WTC11 (cell line): ENCODE data around the gene NKX6-2. TPM values are rescaled to one million over a fixed set of nuclear protein-coding genes. Genes with fewer than 3 reads are reported as not detected.

Source experiments
- ATAC-seq: fragments of 200-7000 bp; cut with Tn5 transposase; 2 replicates; pipeline ENCODE4 v1.10.0; 2021; ENCODE audit warnings: mild to moderate bottlenecking, moderate library complexity
- CTCF ChIA-PET: fragments of 300-600 bp; sonication (Branson Sonifier 250); formaldehyde crosslinking; loops from one replicate; lab custom pipeline; 2021; ENCODE audit warnings: antibody characterized with exemption; lab: Charles Lee
- POLR2A ChIA-PET: fragments of 350-600 bp; sonication (Branson Sonifier 250); formaldehyde crosslinking; loops from one replicate; lab custom pipeline; 2021; ENCODE audit warnings: antibody characterized with exemption; lab: Charles Lee
- DNase-seq: peaks from one replicate; pipeline ENCODE4 v3.0.0; 2021; ENCODE audit warnings: low spot score
- H3K27ac Mint-ChIP-seq: 2 replicates; pipeline ENCODE4 v1.8.0; 2021; ENCODE audit warnings: mixed read lengths
- H3K27me3 Mint-ChIP-seq: 2 replicates; pipeline ENCODE4 v1.8.0; 2021; ENCODE audit warnings: low read depth, mild to moderate bottlenecking, moderate library complexity, mixed read lengths
- H3K36me3 Mint-ChIP-seq: 2 replicates; pipeline ENCODE4 v1.8.0; 2021; ENCODE audit warnings: mixed read lengths
- H3K4me1 Mint-ChIP-seq: 2 replicates; pipeline ENCODE4 v1.8.0; 2022; ENCODE audit warnings: mixed read lengths
- H3K4me3 Mint-ChIP-seq: 2 replicates; pipeline ENCODE4 v1.8.0; 2021; ENCODE audit warnings: mild to moderate bottlenecking, moderate library complexity, mixed read lengths
- H3K9me3 Mint-ChIP-seq: 2 replicates; pipeline ENCODE4 v1.8.0; 2021; ENCODE audit warnings: mixed read lengths
- AFF4 ChIP-seq: sonication (generic); formaldehyde crosslinking; IDR thresholded peaks from 2 replicates; pipeline ENCODE4 v1.8.1; 2023; ENCODE audit warnings: mild to moderate bottlenecking, missing genetic modification reagents, borderline replicate concordance
- CREB1 ChIP-seq: sonication (generic); formaldehyde crosslinking; IDR thresholded peaks from 2 replicates; pipeline ENCODE4 v1.8.0; 2023; ENCODE audit warnings: mild to moderate bottlenecking, missing genetic modification reagents
- CREM ChIP-seq: sonication (generic); formaldehyde crosslinking; IDR thresholded peaks from 2 replicates; pipeline ENCODE4 v1.8.1; 2022; ENCODE audit warnings: mild to moderate bottlenecking, missing genetic modification reagents, moderate library complexity
- ESRRA ChIP-seq: sonication (generic); formaldehyde crosslinking; IDR thresholded peaks from 2 replicates; pipeline ENCODE4 v1.8.1; 2022; ENCODE audit warnings: mild to moderate bottlenecking, missing genetic modification reagents, borderline replicate concordance
- FOXJ3 ChIP-seq: sonication (generic); formaldehyde crosslinking; IDR thresholded peaks from 2 replicates; pipeline ENCODE4 v1.9.0; 2021; ENCODE audit warnings: missing genetic modification reagents, mild to moderate bottlenecking, borderline replicate concordance
- HMGA2 ChIP-seq: fragments of 250-450 bp; sonication (Bioruptor Pico); IDR thresholded peaks from 2 replicates; pipeline ENCODE4 v1.4.0; 2021; ENCODE audit warnings: mild to moderate bottlenecking, moderate library complexity
- NR1H2 ChIP-seq: sonication (generic); formaldehyde crosslinking; IDR thresholded peaks from 2 replicates; pipeline ENCODE4 v1.9.0; 2021; ENCODE audit warnings: mild to moderate bottlenecking, moderate library complexity, missing genetic modification reagents
- NR2C2 ChIP-seq: sonication (generic); formaldehyde crosslinking; IDR thresholded peaks from 2 replicates; pipeline ENCODE4 v1.8.0; 2022; ENCODE audit warnings: mild to moderate bottlenecking, missing genetic modification reagents
- PRDM15 ChIP-seq: sonication (generic); formaldehyde crosslinking; IDR thresholded peaks from 2 replicates; pipeline ENCODE4 v1.8.0; 2022; ENCODE audit warnings: missing genetic modification reagents
- USF2 ChIP-seq: sonication (generic); formaldehyde crosslinking; IDR thresholded peaks from 2 replicates; pipeline ENCODE4 v1.8.1; 2023; ENCODE audit warnings: mild to moderate bottlenecking, missing genetic modification reagents, moderate library complexity
- ZNF219 ChIP-seq: sonication (generic); formaldehyde crosslinking; IDR thresholded peaks from 2 replicates; pipeline ENCODE4 v1.8.0; 2023; ENCODE audit warnings: missing genetic modification reagents, mild to moderate bottlenecking, borderline replicate concordance
- ZNF416 ChIP-seq: fragments of 250-450 bp; sonication (Bioruptor Pico); IDR thresholded peaks from 2 replicates; pipeline ENCODE4 v1.9.0; 2021; ENCODE audit warnings: mild to moderate bottlenecking, inconsistent platforms
- ZSCAN18 ChIP-seq: fragments of 250-450 bp; sonication (Bioruptor Pico); IDR thresholded peaks from 2 replicates; pipeline ENCODE4 v2.1.2; 2022; ENCODE audit warnings: mild to moderate bottlenecking, moderate library complexity
- total RNA-seq: library from RNA; stranded (reverse); gene quantifications from 3 replicates; pipeline ENCODE4 v1.2.3, GENCODE V29; 2021
- TF ChIP-seq, protein P1 (sequence below): sonication (generic); formaldehyde crosslinking; IDR thresholded peaks from 2 replicates; pipeline ENCODE4 v1.8.0; 2022; ENCODE audit warnings: mild to moderate bottlenecking, missing genetic modification reagents
- TF ChIP-seq, protein P2 (sequence below): sonication (generic); formaldehyde crosslinking; IDR thresholded peaks from 2 replicates; pipeline ENCODE4 v1.8.1; 2023; ENCODE audit warnings: mild to moderate bottlenecking, moderate library complexity, missing genetic modification reagents
- TF ChIP-seq, protein P3 (sequence below): fragments of 250-450 bp; sonication (Bioruptor Pico); IDR thresholded peaks from 2 replicates; pipeline ENCODE4 v1.9.0; 2021; ENCODE audit warnings: mild to moderate bottlenecking
- TF ChIP-seq, protein P4 (sequence below): sonication (generic); formaldehyde crosslinking; IDR thresholded peaks from 2 replicates; pipeline ENCODE4 v1.8.0; 2022; ENCODE audit warnings: mild to moderate bottlenecking, missing genetic modification reagents
- TF ChIP-seq, protein P5 (sequence below): sonication (generic); formaldehyde crosslinking; conservative IDR thresholded peaks from 2 replicates; pipeline ENCODE4 v1.8.1; 2023; ENCODE audit warnings: mild to moderate bottlenecking, low read depth, missing genetic modification reagents, moderate library complexity

Gene NKX6-2
- total RNA-seq, 1 experiment from 2014 or later, result 0.15 TPM

DNA sequence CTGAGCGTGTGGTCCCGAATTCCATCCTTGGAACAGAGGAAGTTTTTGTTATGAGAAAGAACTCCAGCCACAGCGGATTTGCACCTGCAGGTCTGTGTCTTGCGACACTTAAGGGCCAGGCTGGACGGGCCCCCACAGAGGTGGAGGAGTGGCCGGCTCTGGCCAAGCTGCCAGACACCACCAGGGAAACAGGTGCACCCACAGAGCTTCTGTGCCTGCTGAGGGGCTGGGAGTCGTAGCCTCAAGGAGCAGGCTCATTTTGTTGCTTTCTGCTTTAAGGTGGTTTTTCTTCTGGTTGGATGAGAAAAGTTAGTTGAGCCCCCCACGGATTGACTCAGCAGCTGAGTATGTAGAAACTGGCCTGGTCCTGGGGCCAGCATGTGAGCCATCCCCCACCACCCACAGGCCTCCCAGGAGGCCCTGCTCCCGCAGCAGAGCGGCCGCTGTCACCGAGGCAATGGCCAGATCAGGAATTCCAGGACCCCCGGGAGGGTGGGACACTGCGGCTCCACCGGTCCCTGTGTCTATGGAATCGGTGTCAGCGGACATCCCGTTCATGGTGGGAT, 41.9 kb downstream of the NKX6-2 start:
- peak overlapping the region; percentile 91; the same call in 1 of the 2 replicates for H3K27ac Mint-ChIP-seq
- CTCF ChIA-PET, result no interaction called here
- no peak for ATAC-seq

More for the DNA sequence above, 41.9 kb downstream of the NKX6-2 start:
- peaks cover 24% of the 10 kb centered on the region for H3K4me1 Mint-ChIP-seq
- no peaks in the 10 kb centered on the region for H3K9me3 Mint-ChIP-seq
- no peaks in the 10 kb centered on the region for H3K27me3 Mint-ChIP-seq
- POLR2A ChIA-PET, result no interaction called here
- TF ChIP-seq ZNF416 (CRISPR knock-in tag), result no peak
- TF ChIP-seq, protein P1, sequence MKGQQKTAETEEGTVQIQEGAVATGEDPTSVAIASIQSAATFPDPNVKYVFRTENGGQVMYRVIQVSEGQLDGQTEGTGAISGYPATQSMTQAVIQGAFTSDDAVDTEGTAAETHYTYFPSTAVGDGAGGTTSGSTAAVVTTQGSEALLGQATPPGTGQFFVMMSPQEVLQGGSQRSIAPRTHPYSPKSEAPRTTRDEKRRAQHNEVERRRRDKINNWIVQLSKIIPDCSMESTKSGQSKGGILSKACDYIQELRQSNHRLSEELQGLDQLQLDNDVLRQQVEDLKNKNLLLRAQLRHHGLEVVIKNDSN (CRISPR knock-in tag), result no peak
- TF ChIP-seq ESRRA (CRISPR knock-in tag), result no peak
- no peak for TF ChIP-seq PRDM15 (CRISPR knock-in tag)
- TF ChIP-seq NR2C2 (CRISPR knock-in tag), result no peak
- TF ChIP-seq ZSCAN18, result no peak
- no peak for TF ChIP-seq USF2 (CRISPR knock-in tag)
- no peak for TF ChIP-seq ZNF219 (CRISPR knock-in tag)
- no peak for TF ChIP-seq CREB1 (CRISPR knock-in tag)
- TF ChIP-seq FOXJ3 (CRISPR knock-in tag), result no peak
- TF ChIP-seq, protein P2, sequence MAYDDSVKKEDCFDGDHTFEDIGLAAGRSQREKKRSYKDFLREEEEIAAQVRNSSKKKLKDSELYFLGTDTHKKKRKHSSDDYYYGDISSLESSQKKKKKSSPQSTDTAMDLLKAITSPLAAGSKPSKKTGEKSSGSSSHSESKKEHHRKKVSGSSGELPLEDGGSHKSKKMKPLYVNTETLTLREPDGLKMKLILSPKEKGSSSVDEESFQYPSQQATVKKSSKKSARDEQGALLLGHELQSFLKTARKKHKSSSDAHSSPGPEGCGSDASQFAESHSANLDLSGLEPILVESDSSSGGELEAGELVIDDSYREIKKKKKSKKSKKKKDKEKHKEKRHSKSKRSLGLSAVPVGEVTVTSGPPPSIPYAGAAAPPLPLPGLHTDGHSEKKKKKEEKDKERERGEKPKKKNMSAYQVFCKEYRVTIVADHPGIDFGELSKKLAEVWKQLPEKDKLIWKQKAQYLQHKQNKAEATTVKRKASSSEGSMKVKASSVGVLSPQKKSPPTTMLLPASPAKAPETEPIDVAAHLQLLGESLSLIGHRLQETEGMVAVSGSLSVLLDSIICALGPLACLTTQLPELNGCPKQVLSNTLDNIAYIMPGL (CRISPR knock-in tag), result no peak
- TF ChIP-seq, protein P3, sequence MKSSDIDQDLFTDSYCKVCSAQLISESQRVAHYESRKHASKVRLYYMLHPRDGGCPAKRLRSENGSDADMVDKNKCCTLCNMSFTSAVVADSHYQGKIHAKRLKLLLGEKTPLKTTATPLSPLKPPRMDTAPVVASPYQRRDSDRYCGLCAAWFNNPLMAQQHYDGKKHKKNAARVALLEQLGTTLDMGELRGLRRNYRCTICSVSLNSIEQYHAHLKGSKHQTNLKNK (CRISPR knock-in tag), result no peak
- TF ChIP-seq HMGA2, result no peak
- TF ChIP-seq NR1H2, result no peak
- TF ChIP-seq, protein P4, sequence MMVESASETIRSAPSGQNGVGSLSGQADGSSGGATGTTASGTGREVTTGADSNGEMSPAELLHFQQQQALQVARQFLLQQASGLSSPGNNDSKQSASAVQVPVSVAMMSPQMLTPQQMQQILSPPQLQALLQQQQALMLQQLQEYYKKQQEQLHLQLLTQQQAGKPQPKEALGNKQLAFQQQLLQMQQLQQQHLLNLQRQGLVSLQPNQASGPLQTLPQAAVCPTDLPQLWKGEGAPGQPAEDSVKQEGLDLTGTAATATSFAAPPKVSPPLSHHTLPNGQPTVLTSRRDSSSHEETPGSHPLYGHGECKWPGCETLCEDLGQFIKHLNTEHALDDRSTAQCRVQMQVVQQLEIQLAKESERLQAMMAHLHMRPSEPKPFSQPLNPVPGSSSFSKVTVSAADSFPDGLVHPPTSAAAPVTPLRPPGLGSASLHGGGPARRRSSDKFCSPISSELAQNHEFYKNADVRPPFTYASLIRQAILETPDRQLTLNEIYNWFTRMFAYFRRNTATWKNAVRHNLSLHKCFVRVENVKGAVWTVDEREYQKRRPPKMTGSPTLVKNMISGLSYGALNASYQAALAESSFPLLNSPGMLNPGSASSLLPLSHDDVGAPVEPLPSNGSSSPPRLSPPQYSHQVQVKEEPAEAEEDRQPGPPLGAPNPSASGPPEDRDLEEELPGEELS (CRISPR knock-in tag), result no peak
- TF ChIP-seq AFF4, result no peak
- TF ChIP-seq CREM (CRISPR knock-in tag), result no peak
- TF ChIP-seq, protein P5, sequence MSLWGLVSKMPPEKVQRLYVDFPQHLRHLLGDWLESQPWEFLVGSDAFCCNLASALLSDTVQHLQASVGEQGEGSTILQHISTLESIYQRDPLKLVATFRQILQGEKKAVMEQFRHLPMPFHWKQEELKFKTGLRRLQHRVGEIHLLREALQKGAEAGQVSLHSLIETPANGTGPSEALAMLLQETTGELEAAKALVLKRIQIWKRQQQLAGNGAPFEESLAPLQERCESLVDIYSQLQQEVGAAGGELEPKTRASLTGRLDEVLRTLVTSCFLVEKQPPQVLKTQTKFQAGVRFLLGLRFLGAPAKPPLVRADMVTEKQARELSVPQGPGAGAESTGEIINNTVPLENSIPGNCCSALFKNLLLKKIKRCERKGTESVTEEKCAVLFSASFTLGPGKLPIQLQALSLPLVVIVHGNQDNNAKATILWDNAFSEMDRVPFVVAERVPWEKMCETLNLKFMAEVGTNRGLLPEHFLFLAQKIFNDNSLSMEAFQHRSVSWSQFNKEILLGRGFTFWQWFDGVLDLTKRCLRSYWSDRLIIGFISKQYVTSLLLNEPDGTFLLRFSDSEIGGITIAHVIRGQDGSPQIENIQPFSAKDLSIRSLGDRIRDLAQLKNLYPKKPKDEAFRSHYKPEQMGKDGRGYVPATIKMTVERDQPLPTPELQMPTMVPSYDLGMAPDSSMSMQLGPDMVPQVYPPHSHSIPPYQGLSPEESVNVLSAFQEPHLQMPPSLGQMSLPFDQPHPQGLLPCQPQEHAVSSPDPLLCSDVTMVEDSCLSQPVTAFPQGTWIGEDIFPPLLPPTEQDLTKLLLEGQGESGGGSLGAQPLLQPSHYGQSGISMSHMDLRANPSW (CRISPR knock-in tag), result no peak
- DNase-seq, result no peak
- H3K4me3 Mint-ChIP-seq, result no peak overlapping the region
- H3K36me3 Mint-ChIP-seq, result no peaks in the 10 kb centered on the region
